Measurements from ENCODE around the gene DNAH14. TPM values are rescaled to one million over a fixed set of nuclear protein-coding genes. Genes with fewer than 3 reads are reported as not detected.

The DNAH14 gene
- total and polyA plus RNA-seq, 2 experiments from 2014 or later: 14.7 to 46.1 TPM

GRCh38 chr1:225179686-225180085 is 250.2 kb downstream of the DNAH14 start:
- no peaks in the 10 kb centered on the region for H3K9me2 ChIP-seq (replicated peaks; ENCODE audit: insufficient read depth)
- peaks cover 11% of the 10 kb centered on the region for H3K9me3 ChIP-seq (ENCODE audit: low read depth)
- H2AFZ ChIP-seq: no peak overlapping the region
- H3K27ac ChIP-seq: no peak overlapping the region
- TF ChIP-seq EZH2phosphoT487 (IDR thresholded peaks at IDR 0.05; ENCODE audit: low read depth, severe bottlenecking, unreplicated experiment): no peak
- TF ChIP-seq EZH2 (IDR thresholded peaks at IDR 0.05; ENCODE audit: borderline replicate concordance): no peak
- TF ChIP-seq, protein P1, sequence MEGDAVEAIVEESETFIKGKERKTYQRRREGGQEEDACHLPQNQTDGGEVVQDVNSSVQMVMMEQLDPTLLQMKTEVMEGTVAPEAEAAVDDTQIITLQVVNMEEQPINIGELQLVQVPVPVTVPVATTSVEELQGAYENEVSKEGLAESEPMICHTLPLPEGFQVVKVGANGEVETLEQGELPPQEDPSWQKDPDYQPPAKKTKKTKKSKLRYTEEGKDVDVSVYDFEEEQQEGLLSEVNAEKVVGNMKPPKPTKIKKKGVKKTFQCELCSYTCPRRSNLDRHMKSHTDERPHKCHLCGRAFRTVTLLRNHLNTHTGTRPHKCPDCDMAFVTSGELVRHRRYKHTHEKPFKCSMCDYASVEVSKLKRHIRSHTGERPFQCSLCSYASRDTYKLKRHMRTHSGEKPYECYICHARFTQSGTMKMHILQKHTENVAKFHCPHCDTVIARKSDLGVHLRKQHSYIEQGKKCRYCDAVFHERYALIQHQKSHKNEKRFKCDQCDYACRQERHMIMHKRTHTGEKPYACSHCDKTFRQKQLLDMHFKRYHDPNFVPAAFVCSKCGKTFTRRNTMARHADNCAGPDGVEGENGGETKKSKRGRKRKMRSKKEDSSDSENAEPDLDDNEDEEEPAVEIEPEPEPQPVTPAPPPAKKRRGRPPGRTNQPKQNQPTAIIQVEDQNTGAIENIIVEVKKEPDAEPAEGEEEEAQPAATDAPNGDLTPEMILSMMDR (IDR thresholded peaks at IDR 0.05; ENCODE audit: poor library complexity): no peak
- no peaks in the 10 kb centered on the region for H3K4me1 ChIP-seq (ENCODE audit: insufficient read depth)
- no peaks in the 10 kb centered on the region for H3K27me3 ChIP-seq
- no peaks in the 10 kb centered on the region for H4K20me1 ChIP-seq (ENCODE audit: insufficient read depth, poor library complexity, severe bottlenecking)
- H3K4me3 ChIP-seq: no peak overlapping the region
- no peaks in the 10 kb centered on the region for H3K36me3 ChIP-seq (replicated peaks; ENCODE audit: insufficient read depth, low read depth)
- H3K4me2 ChIP-seq: no peak overlapping the region
- no peaks in the 10 kb centered on the region for H3K79me2 ChIP-seq
- DNase-seq (ENCODE audit: low spot score): no peak

DNA sequence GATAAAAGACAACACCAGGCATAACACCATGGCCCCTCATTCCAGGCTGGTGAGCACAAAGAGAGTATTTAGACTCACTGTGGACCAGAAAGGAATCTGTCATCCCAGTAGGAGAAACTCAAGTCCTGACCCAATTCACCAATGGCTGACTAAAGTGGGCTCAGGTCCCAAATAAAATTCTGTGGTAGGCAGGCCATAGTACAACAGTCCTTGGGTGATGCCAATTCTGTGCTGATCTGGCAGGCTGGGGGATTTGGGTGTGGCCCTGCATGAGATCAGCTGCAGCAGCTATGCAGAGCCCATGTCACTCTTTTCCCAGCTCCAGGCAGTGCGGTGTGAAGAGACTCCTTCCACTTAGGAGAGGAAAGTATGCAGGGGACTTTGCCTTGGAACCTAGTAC is 253.2 kb downstream of the DNAH14 start:
- H3K4me2 ChIP-seq: no peak overlapping the region
- H2AFZ ChIP-seq: no peak overlapping the region
- no peak for TF ChIP-seq EZH2phosphoT487 (IDR thresholded peaks at IDR 0.05; ENCODE audit: low read depth, severe bottlenecking, unreplicated experiment)
- TF ChIP-seq EZH2 (IDR thresholded peaks at IDR 0.05; ENCODE audit: borderline replicate concordance): no peak
- TF ChIP-seq, protein P1 (IDR thresholded peaks at IDR 0.05; ENCODE audit: poor library complexity): no peak
- H3K36me3 ChIP-seq (replicated peaks; ENCODE audit: insufficient read depth, low read depth): no peaks in the 10 kb centered on the region
- peaks cover 8% of the 10 kb centered on the region for H3K9me3 ChIP-seq (ENCODE audit: low read depth)
- no peak overlapping the region for H3K4me3 ChIP-seq
- no peaks in the 10 kb centered on the region for H3K79me2 ChIP-seq
- DNase-seq (ENCODE audit: low spot score): no peak
- no peaks in the 10 kb centered on the region for H3K4me1 ChIP-seq (ENCODE audit: insufficient read depth)
- no peaks in the 10 kb centered on the region for H3K27me3 ChIP-seq
- H3K9me2 ChIP-seq (replicated peaks; ENCODE audit: insufficient read depth): no peaks in the 10 kb centered on the region
- no peak overlapping the region for H3K27ac ChIP-seq
- WGBS (ENCODE audit: low lambda C conversion rate, missing lambda C conversion rate): 100% methylated on average over 1 of the region's 1 CpG
- no peaks in the 10 kb centered on the region for H4K20me1 ChIP-seq (ENCODE audit: insufficient read depth, poor library complexity, severe bottlenecking)

DNA sequence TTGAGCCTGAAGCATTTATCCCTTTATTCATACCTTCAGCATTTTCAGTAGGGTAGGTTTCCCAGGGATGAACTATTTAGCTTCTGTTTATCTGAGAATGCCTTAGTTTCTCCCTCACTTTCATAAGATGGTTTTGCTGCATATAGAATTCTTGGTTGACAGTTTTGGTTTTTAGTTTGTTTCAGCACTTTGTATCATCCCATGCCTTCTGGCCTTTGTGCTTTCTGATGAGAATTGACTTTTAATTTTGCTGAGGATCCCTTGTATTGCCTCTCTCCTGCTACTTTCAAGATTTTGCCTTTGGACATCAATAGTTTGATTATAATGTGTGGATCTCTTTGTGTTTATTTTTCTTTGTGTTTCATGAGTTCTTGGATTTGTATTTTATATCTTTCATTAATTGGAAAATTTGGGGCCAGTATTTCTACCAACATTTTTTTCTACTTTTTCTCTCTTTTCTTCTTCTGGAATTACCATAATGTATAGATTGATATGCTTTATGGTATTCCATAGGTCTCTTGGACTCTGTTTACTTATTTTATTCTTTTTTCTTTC is 261.8 kb downstream of the DNAH14 start:
- no peak for DNase-seq (ENCODE audit: low spot score)
- Histone ChIP-seq H3K36me3 (replicated peaks; ENCODE audit: insufficient read depth, low read depth) (no peaks in the 10 kb centered on the region), H2AFZ (no peak overlapping the region), H3K27me3 (no peaks in the 10 kb centered on the region), H3K4me3 (no peak overlapping the region), H3K27ac (no peak overlapping the region), H4K20me1 (ENCODE audit: insufficient read depth, poor library complexity, severe bottlenecking) (no peaks in the 10 kb centered on the region), H3K4me2 (no peak overlapping the region), H3K4me1 (ENCODE audit: insufficient read depth) (no peaks in the 10 kb centered on the region), H3K9me2 (replicated peaks; ENCODE audit: insufficient read depth) (no peaks in the 10 kb centered on the region), H3K9me3 (ENCODE audit: low read depth) (peaks cover 18% of the 10 kb centered on the region), H3K79me2 (no peaks in the 10 kb centered on the region)
- TF ChIP-seq, protein P1 (IDR thresholded peaks at IDR 0.05; ENCODE audit: poor library complexity): no peak
- TF ChIP-seq EZH2 (IDR thresholded peaks at IDR 0.05; ENCODE audit: borderline replicate concordance) (no peak), EZH2phosphoT487 (IDR thresholded peaks at IDR 0.05; ENCODE audit: low read depth, severe bottlenecking, unreplicated experiment) (no peak)

- H3K36me3 ChIP-seq (replicated peaks; ENCODE audit: insufficient read depth, low read depth): no peaks in the 10 kb centered on the region
- H3K79me2 ChIP-seq: no peaks in the 10 kb centered on the region
- H3K9me2 ChIP-seq (replicated peaks; ENCODE audit: insufficient read depth): no peaks in the 10 kb centered on the region
- H3K4me1 ChIP-seq (ENCODE audit: insufficient read depth): no peaks in the 10 kb centered on the region
- no peak for TF ChIP-seq EZH2phosphoT487 (IDR thresholded peaks at IDR 0.05; ENCODE audit: low read depth, severe bottlenecking, unreplicated experiment)
- TF ChIP-seq, protein P1 (IDR thresholded peaks at IDR 0.05; ENCODE audit: poor library complexity): no peak
- H3K4me3 ChIP-seq: no peak overlapping the region
- no peak overlapping the region for H3K4me2 ChIP-seq
- no peaks in the 10 kb centered on the region for H4K20me1 ChIP-seq (ENCODE audit: insufficient read depth, poor library complexity, severe bottlenecking)
- WGBS (ENCODE audit: low lambda C conversion rate, missing lambda C conversion rate): 80% methylated on average over 3 of the region's 3 CpGs
- H3K9me3 ChIP-seq (ENCODE audit: low read depth): peaks cover 3% of the 10 kb centered on the region
- no peak for DNase-seq (ENCODE audit: low spot score)
- H3K27ac ChIP-seq: no peak overlapping the region
- H3K27me3 ChIP-seq: no peaks in the 10 kb centered on the region
- no peak overlapping the region for H2AFZ ChIP-seq
Measured at GRCh38 chr1:225201447-225201846, 272.0 kb downstream of the DNAH14 start.
